K562 (cell line): ENCODE results near the gene HOXA10. TPM values are rescaled to one million over a fixed set of nuclear protein-coding genes. Genes with fewer than 3 reads are reported as not detected.

Experiments
- ATAC-seq: fragments of 200-7000 bp; cut with Tn5 transposase; 3 replicates; pipeline ENCODE4 v1.9.1; 2020; ENCODE audit warnings: moderate library complexity
- BruUV-seq: library from RNA; stranded (reverse); fragments of 400-500 nt; replicated peaks from 2 replicates; lab custom pipeline; 2021; lab: Mats Ljungman, UMichigan
- CTCF ChIA-PET: fragments of 300-600 bp; formaldehyde crosslinking; extraction: SDS; loops from one replicate; lab custom pipeline; 2021; ENCODE audit warnings: low intra/inter-chr PET ratio; lab: Yijun Ruan, JAX
- POLR2A ChIA-PET: fragments of 300-600, 350-650 bp; sonication (Branson Sonifier 250); formaldehyde crosslinking; extraction: SDS; loops from one replicate; lab custom pipeline; 2021; ENCODE audit warnings: antibody characterized with exemption, inconsistent platforms; lab: Yijun Ruan, JAX
- DNase-seq, 4 experiments: peaks; one replicate each; pipeline versions ENCODE4 v3.0.0 to v3.0.0-alpha.2; 2011 to 2018; ENCODE audit warnings: low spot score in 3 of 4, mixed read lengths in 3 of 4; ENCODE audit errors: extremely low read depth in 1 of 4
- FAIRE-seq: peaks from 2 replicates; lab custom pipeline; 2011; peaks lifted over from hg19 to GRCh38; lab: Jason Lieb, UNC
- H2AFZ ChIP-seq: 2 replicates; pipeline ENCODE4 v1.6.0; 2011; ENCODE audit warnings: low read depth, low read length, control low read depth, inconsistent platforms
- H3K27ac ChIP-seq: fragments of 200-600 bp; 3 replicates; pipeline ENCODE4 v1.8.0; 2011; ENCODE audit warnings: low read depth, mild to moderate bottlenecking, control low read depth, inconsistent platforms, low read length, moderate library complexity, mixed read lengths; ENCODE audit errors: extremely low read depth
- H3K27me3 ChIP-seq, 2 experiments: fragments of 300-600 bp in 1 of 2; 2 replicates in 1 of 2; 3 replicates in 1 of 2; pipeline versions ENCODE4 v1.6.0 to v1.8.0; 2011; ENCODE audit warnings: inconsistent platforms in 2 of 2, low read length in 2 of 2, mild to moderate bottlenecking in 1 of 2, mixed read lengths in 1 of 2, moderate library complexity in 1 of 2; ENCODE audit not compliant: control insufficient read depth in 2 of 2, insufficient read depth in 2 of 2
- H3K36me3 ChIP-seq: fragments of 300-600 bp; 3 replicates; pipeline ENCODE4 v1.8.0; 2011; ENCODE audit warnings: mild to moderate bottlenecking, low read length, inconsistent platforms; ENCODE audit not compliant: control insufficient read depth, insufficient read depth
- H3K4me1 ChIP-seq, 2 experiments: fragments of 200-600 bp in 1 of 2; replicated peaks in 1 of 2; 2 replicates in 1 of 2; 3 replicates in 1 of 2; pipeline versions ENCODE4 v1.5.1 to v1.8.0; 2011; ENCODE audit warnings: inconsistent platforms in 2 of 2, low read length in 2 of 2, mild to moderate bottlenecking in 1 of 2, mixed read lengths in 1 of 2, moderate library complexity in 1 of 2; ENCODE audit not compliant: control insufficient read depth in 2 of 2, insufficient read depth in 2 of 2
- H3K4me2 ChIP-seq: 2 replicates; pipeline ENCODE4 v1.6.1; 2011; ENCODE audit warnings: low read length, control low read depth, inconsistent platforms, mixed read lengths; ENCODE audit not compliant: insufficient read depth
- H3K4me3 ChIP-seq: fragments of 200-600 bp; sonication (generic), shearing (Covaris generic); 2 replicates; pipeline ENCODE4 v1.5.1; 2016; ENCODE audit warnings: control low read depth, inconsistent platforms
- H3K79me2 ChIP-seq: fragments of 200-600 bp; 3 replicates; pipeline ENCODE4 v1.8.0; 2011; ENCODE audit warnings: low read length, inconsistent platforms; ENCODE audit not compliant: control insufficient read depth, insufficient read depth
- H3K9ac ChIP-seq, 2 experiments: 2 replicates each; pipeline versions ENCODE4 v1.6.0 to v1.6.1; 2011; ENCODE audit warnings: low read depth in 2 of 2, low read length in 2 of 2, control low read depth in 1 of 2, inconsistent platforms in 1 of 2, mild to moderate bottlenecking in 1 of 2, mixed read lengths in 1 of 2; ENCODE audit not compliant: insufficient read depth in 1 of 2
- H3K9me1 ChIP-seq: one replicate; pipeline ENCODE4 v1.6.0; 2011; ENCODE audit warnings: inconsistent platforms, mild to moderate bottlenecking, low read length, moderate library complexity; ENCODE audit not compliant: control insufficient read depth, insufficient read depth
- H3K9me3 ChIP-seq: replicated peaks from 2 replicates; pipeline ENCODE4 v1.5.1; 2011; ENCODE audit warnings: low read depth, low read length, inconsistent platforms; ENCODE audit not compliant: control insufficient read depth, insufficient read depth
- H4K20me1 ChIP-seq: replicated peaks from 2 replicates; pipeline ENCODE4 v1.6.1; 2011; ENCODE audit warnings: low read length, inconsistent platforms, mixed read lengths; ENCODE audit not compliant: control insufficient read depth, insufficient read depth
- GABPA ChIP-seq: fragments of 200-800 bp; sonication (Bioruptor generic); conservative IDR thresholded peaks from 2 replicates; pipeline ENCODE4 v1.6.1; 2016; ENCODE audit warnings: low read depth, missing genetic modification characterization, missing compliant biosample characterization
- HDAC6 ChIP-seq: IDR thresholded peaks from 2 replicates; pipeline ENCODE4 v1.6.1; 2012; ENCODE audit warnings: low read depth, mild to moderate bottlenecking, control low read depth, inconsistent platforms, low read length, moderate library complexity
- HSF4 ChIP-seq: fragments of 250-450 bp; sonication (Bioruptor Pico); IDR thresholded peaks from 2 replicates; pipeline ENCODE4 v2.1.2; 2022; ENCODE audit warnings: mild to moderate bottlenecking, moderate library complexity, borderline replicate concordance
- ILK ChIP-seq: fragments of 450-650 bp; IDR thresholded peaks from 2 replicates; pipeline ENCODE4 v1.6.1; 2016; ENCODE audit warnings: missing genetic modification characterization, low read depth, mild to moderate bottlenecking, missing compliant biosample characterization, moderate library complexity, borderline replicate concordance
- KAT7 ChIP-seq: sonication (generic); formaldehyde crosslinking; IDR thresholded peaks from 2 replicates; pipeline ENCODE4 v1.8.0; 2022; ENCODE audit warnings: missing genetic modification reagents, mild to moderate bottlenecking, borderline replicate concordance
- PRMT5 ChIP-seq: sonication (generic); formaldehyde crosslinking; IDR thresholded peaks from 2 replicates; pipeline ENCODE4 v1.5.0; 2020; ENCODE audit warnings: missing genetic modification reagents
- RNF2 ChIP-seq: sonication (generic); IDR thresholded peaks from 2 replicates; pipeline ENCODE4 v1.6.1; 2016
- TCF7 ChIP-seq: sonication (generic); IDR thresholded peaks from 2 replicates; pipeline ENCODE4 v1.6.1; 2016; ENCODE audit warnings: antibody characterized with exemption, borderline replicate concordance
- ZBTB8A ChIP-seq: fragments of 450-650 bp; IDR thresholded peaks from 2 replicates; pipeline ENCODE4 v1.6.1; 2018; ENCODE audit warnings: mild to moderate bottlenecking, moderate library complexity; ENCODE audit not compliant: partially characterized antibody
- ZNF239 ChIP-seq: fragments of 250-450 bp; sonication (Bioruptor Pico); IDR thresholded peaks from 2 replicates; pipeline ENCODE4 v1.4.0; 2020; ENCODE audit warnings: mild to moderate bottlenecking
- ZNF24 ChIP-seq: fragments of 450-650 bp; IDR thresholded peaks from 2 replicates; pipeline ENCODE4 v1.6.1; 2016
- ZNF354B ChIP-seq: fragments of 250-450 bp; sonication (Bioruptor Pico); IDR thresholded peaks from 2 replicates; pipeline ENCODE4 v1.4.0; 2020
- ZNF518B ChIP-seq: fragments of 250-450 bp; sonication (Bioruptor Pico); IDR thresholded peaks from 2 replicates; pipeline ENCODE4 v1.5.0; 2021; ENCODE audit warnings: mild to moderate bottlenecking, moderate library complexity
- WGBS: fragments of 100-300 bp; shearing (Covaris generic); methylation state at CpG from one replicate; pipeline ENCODE4 v1.1.6; 2016; ENCODE audit warnings: low coverage, mixed read lengths; ENCODE audit not compliant: insufficient coverage; ENCODE audit errors: missing lambda C conversion rate; 5-methylcytosine and 5-hydroxymethylcytosine counted together
- in situ Hi-C: fragments of 300-500 bp; cut with MboI; formaldehyde crosslinking; loops from 4 replicates; pipeline ENCODE4 v1.15.0; 2018; ENCODE audit warnings: inconsistent platforms, mixed read lengths
- intact Hi-C: fragments of 100-400 bp; cut with micrococcal nuclease; formaldehyde crosslinking; loops from 2 replicates; pipeline ENCODE4 v1.14.2; 2022
- polyA plus RNA-seq, 8 experiments: library from polyadenylated mRNA; depleted of rRNA in 4 of 8; stranded (reverse) in 5 of 8; unstranded in 3 of 8; fragments of >200 nt; fragmentation: Nextera tagmentation in 2 of 8; fragmentation: Illumina TruSeq in 1 of 8; extraction: Ambion mirVana in 2 of 8; extraction: Trizol in 1 of 8; gene quantifications; 2 replicates each; pipeline versions ENCODE4 v1.2.1 to v1.2.3, GENCODE V29; 2011 to 2014; ENCODE audit warnings: inconsistent platforms in 1 of 8, missing spikeins in 1 of 8
- total RNA-seq, 7 experiments: library from RNA; depleted of rRNA in 6 of 7; stranded (reverse); fragments of >200 nt in 6 of 7; fragmentation: Illumina TruSeq in 2 of 7; extraction: Trizol in 2 of 7; gene quantifications; 2 replicates each; pipeline versions ENCODE4 v1.2.1 to v1.2.3, GENCODE V29; 2011 to 2021; ENCODE audit warnings: low replicate concordance in 1 of 7
- TF ChIP-seq, protein P1 (sequence below): fragments of 250-450 bp; sonication (Bioruptor Pico); IDR thresholded peaks from 2 replicates; pipeline ENCODE4 v1.4.0; 2020; ENCODE audit warnings: mild to moderate bottlenecking, moderate library complexity

The HOXA10 gene
- total and polyA plus RNA-seq, 9 of the 15 experiments (the other 6 are each of a cell fraction or from before 2014, with no cell fraction given) = not detected

- TF ChIP-seq, protein P1, sequence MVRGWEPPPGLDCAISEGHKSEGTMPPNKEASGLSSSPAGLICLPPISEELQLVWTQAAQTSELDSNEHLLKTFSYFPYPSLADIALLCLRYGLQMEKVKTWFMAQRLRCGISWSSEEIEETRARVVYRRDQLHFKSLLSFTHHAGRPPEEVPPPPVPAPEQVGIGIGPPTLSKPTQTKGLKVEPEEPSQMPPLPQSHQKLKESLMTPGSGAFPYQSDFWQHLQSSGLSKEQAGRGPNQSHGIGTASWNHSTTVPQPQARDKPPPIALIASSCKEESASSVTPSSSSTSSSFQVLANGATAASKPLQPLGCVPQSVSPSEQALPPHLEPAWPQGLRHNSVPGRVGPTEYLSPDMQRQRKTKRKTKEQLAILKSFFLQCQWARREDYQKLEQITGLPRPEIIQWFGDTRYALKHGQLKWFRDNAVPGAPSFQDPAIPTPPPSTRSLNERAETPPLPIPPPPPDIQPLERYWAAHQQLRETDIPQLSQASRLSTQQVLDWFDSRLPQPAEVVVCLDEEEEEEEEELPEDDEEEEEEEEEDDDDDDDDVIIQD (CRISPR knock-in tag) = peak; percentile 67; the same call in 1 of the 2 replicates
- TF ChIP-seq, all 486 proteins: peak for 2
These were observed 24.2 kb upstream of the HOXA10 start (continued) for GRCh38 chr7:27198138-27198841.

- WGBS = 7% methylated on average over 18 of the region's 18 CpGs
- CTCF ChIA-PET = interaction anchor here (0.7 to 2.8 kb wide), 4 partner anchors 130 to 736 kb away, joined by 3 to 25 read pairs (median 8); no protein-coding TSS in a partner anchor
- H3K9ac ChIP-seq = no peak overlapping the region
- TF ChIP-seq ZNF518B (CRISPR knock-in tag) = no peak
- no peak for TF ChIP-seq ILK
- no peak for TF ChIP-seq ZBTB8A
- TF ChIP-seq ZNF239 (CRISPR knock-in tag) = peak; percentile 85
- no peak for TF ChIP-seq KAT7 (CRISPR knock-in tag)
- TF ChIP-seq ZNF24 = no peak
- TF ChIP-seq GABPA (tag) = no peak
- no peak for TF ChIP-seq PRMT5
- no peak for TF ChIP-seq HSF4 (CRISPR knock-in tag)
- TF ChIP-seq ZNF354B (CRISPR knock-in tag) = no peak
- peak; percentile 36; the same call in 1 of the 2 replicates for TF ChIP-seq RNF2
- no peak for TF ChIP-seq TCF7
- TF ChIP-seq HDAC6 = no peak
These were observed 23.3 kb upstream of the HOXA10 start for GRCh38 chr7:27197137-27198042.

More at GRCh38 chr7:27197137-27198042, 23.3 kb upstream of the HOXA10 start:
- no peaks in the 10 kb centered on the region for H3K79me2 ChIP-seq
- no peaks in the 10 kb centered on the region for H3K9me3 ChIP-seq
- no peak for DNase-seq
- no peak for FAIRE-seq
- H3K9me1 ChIP-seq = no peaks in the 10 kb centered on the region
- BruUV-seq = no TSS peak
- POLR2A ChIA-PET = no interaction called here
- H3K27me3 ChIP-seq = peaks cover 28 to 49% of the 10 kb centered on the region in 2 experiments
- intact Hi-C loops (loop anchor here (2.0 to 5.0 kb wide), 4 partner anchors 380 to 895 kb away; no protein-coding TSS in a partner anchor), in situ Hi-C loops (no loop called here)
- H3K4me3 ChIP-seq = no peak overlapping the region
- H2AFZ ChIP-seq = no peak overlapping the region
- no peaks in the 10 kb centered on the region for H3K36me3 ChIP-seq
- ATAC-seq = no peak
- H3K4me2 ChIP-seq = no peak overlapping the region
- no peak overlapping the region for H3K27ac ChIP-seq
- 0 out of 2 replicates have a peak, but pooled peaks cover 3% of the 10 kb centered on the region for H4K20me1 ChIP-seq
- H3K4me1 ChIP-seq = peaks cover 0 to 17% of the 10 kb centered on the region in 2 experiments; a peak in 1 of 5 replicates
